ENCODE results near the gene HOXB9.

HOXB9 gene

DNA sequence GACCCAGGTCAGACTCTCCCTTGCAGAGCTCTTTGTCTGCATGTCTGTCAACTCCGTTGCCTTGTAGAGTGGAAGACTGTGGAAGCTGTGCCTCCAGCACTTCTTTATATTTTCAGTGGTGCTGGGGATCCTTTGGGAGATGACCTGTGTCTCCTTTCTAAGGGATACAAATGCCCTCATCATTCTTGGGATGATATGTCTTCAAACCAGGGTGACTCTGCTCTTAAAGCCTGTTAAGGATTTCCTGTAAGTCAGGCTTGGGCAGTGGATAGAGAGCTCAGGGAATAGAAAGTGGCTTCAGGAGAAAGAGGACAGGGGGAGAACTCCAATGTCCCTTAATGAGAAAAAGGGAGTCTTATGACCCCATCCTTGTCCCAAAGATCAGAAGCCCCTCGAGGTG lies 37.6 kb downstream of the HOXB9 start:
- Histone ChIP-seq H3K9ac (ENCODE audit: low read length) (no peak overlapping the region), H3K79me2 (ENCODE audit: low read length) (no peaks in the 10 kb centered on the region), H3K9me3 (replicated peaks; ENCODE audit: insufficient read depth, low read length) (no peaks in the 10 kb centered on the region), H3K4me1 (ENCODE audit: low read length) (peaks cover 6% of the 10 kb centered on the region), H3F3A (ENCODE audit: insufficient read depth, low read length) (no peaks in the 10 kb centered on the region), H3K4me2 (ENCODE audit: low read depth, low read length) (no peak overlapping the region), H3K27me3 (replicated peaks; ENCODE audit: insufficient read depth, low read length) (peaks cover 17% of the 10 kb centered on the region), H3K36me3 (replicated peaks; ENCODE audit: insufficient read depth, low read length) (no peaks in the 10 kb centered on the region), H4K20me1 (ENCODE audit: insufficient read depth, low read length) (no peaks in the 10 kb centered on the region), H2AFZ (ENCODE audit: low read length) (no peak overlapping the region), H3K27ac (ENCODE audit: low read length) (no peak overlapping the region), H3K9me2 (replicated peaks; ENCODE audit: insufficient read depth, low read length) (no peaks in the 10 kb centered on the region), H3K4me3 (ENCODE audit: low read length) (no peak overlapping the region)
- no peak for TF ChIP-seq EZH2 (optimal IDR thresholded peaks at IDR 0.05; ENCODE audit: low read depth, low read length)
- TF ChIP-seq EZH2phosphoT487 (IDR thresholded peaks at IDR 0.05; ENCODE audit: low read length), result no peak
- no peak for TF ChIP-seq CTCF (IDR thresholded peaks at IDR 0.05; ENCODE audit: low read length)
- no peak for DNase-seq

- Histone ChIP-seq H3K4me2 (ENCODE audit: low read depth, low read length) (no peak overlapping the region), H3K4me1 (ENCODE audit: low read length) (peaks cover 6% of the 10 kb centered on the region), H4K20me1 (ENCODE audit: insufficient read depth, low read length) (no peaks in the 10 kb centered on the region), H3K27ac (ENCODE audit: low read length) (no peak overlapping the region), H3K9ac (ENCODE audit: low read length) (no peak overlapping the region), H3F3A (ENCODE audit: insufficient read depth, low read length) (no peaks in the 10 kb centered on the region), H2AFZ (ENCODE audit: low read length) (no peak overlapping the region), H3K27me3 (replicated peaks; ENCODE audit: insufficient read depth, low read length) (peaks cover 16% of the 10 kb centered on the region), H3K36me3 (replicated peaks; ENCODE audit: insufficient read depth, low read length) (no peaks in the 10 kb centered on the region), H3K4me3 (ENCODE audit: low read length) (no peak overlapping the region), H3K9me2 (replicated peaks; ENCODE audit: insufficient read depth, low read length) (no peaks in the 10 kb centered on the region), H3K9me3 (replicated peaks; ENCODE audit: insufficient read depth, low read length) (no peaks in the 10 kb centered on the region), H3K79me2 (ENCODE audit: low read length) (no peaks in the 10 kb centered on the region)
- TF ChIP-seq CTCF (IDR thresholded peaks at IDR 0.05; ENCODE audit: low read length) (no peak), EZH2 (optimal IDR thresholded peaks at IDR 0.05; ENCODE audit: low read depth, low read length) (no peak), EZH2phosphoT487 (IDR thresholded peaks at IDR 0.05; ENCODE audit: low read length) (no peak)
- DNase-seq, result no peak
Observed at GRCh38 chr17:48588074-48588415, 38.1 kb downstream of the HOXB9 start.

GRCh38 chr17:48587276-48588073 lies 38.7 kb downstream of the HOXB9 start:
- Histone ChIP-seq H3K4me1 (ENCODE audit: low read length) (peaks cover 6% of the 10 kb centered on the region), H3K27ac (ENCODE audit: low read length) (no peak overlapping the region), H3K79me2 (ENCODE audit: low read length) (no peaks in the 10 kb centered on the region), H3K36me3 (replicated peaks; ENCODE audit: insufficient read depth, low read length) (no peaks in the 10 kb centered on the region), H3K4me3 (ENCODE audit: low read length) (no peak overlapping the region), H2AFZ (ENCODE audit: low read length) (no peak overlapping the region), H3K9me3 (replicated peaks; ENCODE audit: insufficient read depth, low read length) (no peaks in the 10 kb centered on the region), H3K9me2 (replicated peaks; ENCODE audit: insufficient read depth, low read length) (no peaks in the 10 kb centered on the region), H3K4me2 (ENCODE audit: low read depth, low read length) (no peak overlapping the region), H3K9ac (ENCODE audit: low read length) (no peak overlapping the region), H4K20me1 (ENCODE audit: insufficient read depth, low read length) (no peaks in the 10 kb centered on the region), H3F3A (ENCODE audit: insufficient read depth, low read length) (no peaks in the 10 kb centered on the region), H3K27me3 (replicated peaks; ENCODE audit: insufficient read depth, low read length) (peaks cover 11% of the 10 kb centered on the region; the same call in 1 of the 2 replicates)
- DNase-seq, result no peak
- TF ChIP-seq EZH2phosphoT487 (IDR thresholded peaks at IDR 0.05; ENCODE audit: low read length) (no peak), CTCF (IDR thresholded peaks at IDR 0.05; ENCODE audit: low read length) (no peak), EZH2 (optimal IDR thresholded peaks at IDR 0.05; ENCODE audit: low read depth, low read length) (no peak)

All from MM.1S (cell line).